ENCODE measurements around the gene CCR2.
"Not testable (repeated sequence)": the region's sequence is repeated elsewhere in the genome, so short reads cannot be mapped to it uniquely, and the experiment has no call there.

CCR2 gene

DNA sequence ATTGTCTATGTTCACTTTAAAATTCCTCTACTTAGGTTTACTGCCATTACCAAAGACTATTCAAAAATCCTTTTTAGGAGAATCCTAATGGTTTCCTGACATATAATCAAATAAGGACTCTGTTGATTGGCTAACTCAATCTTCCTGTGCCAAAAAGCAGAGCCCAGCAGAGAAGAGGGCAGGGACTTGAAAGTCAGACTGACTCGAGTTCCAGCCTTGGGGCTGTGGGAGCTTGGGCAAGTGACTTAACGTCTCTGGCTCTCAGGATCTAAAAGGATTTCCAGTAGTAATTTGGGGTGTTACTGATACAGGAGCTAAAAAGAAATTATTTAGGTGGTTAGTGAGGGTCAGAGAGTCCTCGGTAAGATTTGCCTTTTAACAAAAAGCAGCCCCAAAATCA is 27.7 kb downstream of the CCR2 start:
- DNase-seq = no peak

GRCh38 chr3:46383211-46383950 is 29.5 kb downstream of the CCR2 start:
- peak; percentile 45 for DNase-seq

- peak; percentile 28 for DNase-seq
Measured at GRCh38 chr3:46383951-46384330, 30.0 kb downstream of the CCR2 start.

DNA sequence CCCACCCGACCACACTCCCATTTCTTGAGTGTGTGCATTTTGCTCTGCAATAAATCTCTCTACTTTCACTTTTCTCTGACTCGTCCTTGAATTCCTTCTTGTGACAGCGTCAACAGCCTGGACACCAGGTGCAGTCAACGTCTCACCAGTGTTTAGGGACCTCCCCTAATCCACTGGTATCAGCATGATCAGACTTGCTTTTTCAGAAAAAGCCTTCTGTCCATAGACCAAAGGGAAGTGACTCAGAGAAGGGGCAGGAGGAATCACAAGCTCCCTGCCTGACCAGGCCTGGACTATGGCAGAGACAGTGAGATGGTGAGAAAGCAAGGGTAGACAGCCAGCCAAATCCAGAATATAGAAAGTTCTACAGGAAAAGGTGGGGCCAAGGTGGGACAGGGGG is 32.3 kb downstream of the CCR2 start:
- DNase-seq = peak; percentile 74

GRCh38 chr3:46388847-46389246 is 34.9 kb downstream of the CCR2 start:
- not testable (repeated sequence) for DNase-seq

GRCh38 chr3:46389306-46389705 is 35.4 kb downstream of the CCR2 start:
- DNase-seq = no peak

- not testable (repeated sequence) for DNase-seq
Measured at GRCh38 chr3:46391526-46391925, 37.6 kb downstream of the CCR2 start.

DNA sequence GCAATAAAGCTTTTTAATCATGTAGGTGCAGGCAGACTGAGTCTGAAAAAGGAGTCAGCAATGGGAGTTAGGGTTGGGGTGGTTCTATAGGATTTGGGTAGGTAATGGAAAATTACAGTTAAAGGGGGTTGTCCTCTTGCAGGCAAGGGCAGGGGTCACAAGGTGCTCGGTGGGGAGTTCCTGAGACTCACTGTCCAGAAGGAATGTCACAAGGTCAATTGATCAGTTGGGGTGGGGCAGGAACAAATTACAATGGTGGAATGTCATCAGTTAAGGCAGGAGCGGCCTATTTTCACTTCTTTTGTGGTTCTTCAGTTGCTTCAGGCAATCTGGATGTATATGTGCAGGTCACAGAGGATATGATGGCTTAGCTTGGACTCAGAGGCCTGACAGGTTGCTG is 39.1 kb downstream of the CCR2 start:
- DNase-seq = no peak

- peak; percentile 85 for DNase-seq
Measured at GRCh38 chr3:46393554-46394434, 39.9 kb downstream of the CCR2 start.

DNA sequence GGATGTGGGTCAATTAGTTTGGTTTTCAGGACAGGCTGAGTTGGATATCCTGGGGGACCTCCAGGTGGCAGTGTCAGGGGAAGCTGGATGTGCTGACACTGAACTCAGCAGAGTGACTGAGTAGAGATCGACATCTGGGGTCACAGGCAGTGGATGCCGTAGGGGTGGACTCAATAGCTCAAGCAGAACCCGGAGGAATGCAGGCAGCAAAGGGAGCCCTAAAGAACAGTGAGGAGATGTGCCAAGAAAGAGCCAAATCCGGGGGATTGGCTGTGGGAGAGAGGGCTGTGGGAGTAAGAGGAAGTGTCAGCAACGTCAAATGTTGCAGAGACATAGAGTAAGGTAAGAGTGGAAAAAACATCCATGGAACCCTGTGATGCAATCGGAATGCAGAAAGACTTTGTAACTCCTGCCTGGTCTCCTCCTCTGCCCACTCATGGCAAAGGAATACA is 41.3 kb downstream of the CCR2 start:
- peak; percentile 70 for DNase-seq

DNA sequence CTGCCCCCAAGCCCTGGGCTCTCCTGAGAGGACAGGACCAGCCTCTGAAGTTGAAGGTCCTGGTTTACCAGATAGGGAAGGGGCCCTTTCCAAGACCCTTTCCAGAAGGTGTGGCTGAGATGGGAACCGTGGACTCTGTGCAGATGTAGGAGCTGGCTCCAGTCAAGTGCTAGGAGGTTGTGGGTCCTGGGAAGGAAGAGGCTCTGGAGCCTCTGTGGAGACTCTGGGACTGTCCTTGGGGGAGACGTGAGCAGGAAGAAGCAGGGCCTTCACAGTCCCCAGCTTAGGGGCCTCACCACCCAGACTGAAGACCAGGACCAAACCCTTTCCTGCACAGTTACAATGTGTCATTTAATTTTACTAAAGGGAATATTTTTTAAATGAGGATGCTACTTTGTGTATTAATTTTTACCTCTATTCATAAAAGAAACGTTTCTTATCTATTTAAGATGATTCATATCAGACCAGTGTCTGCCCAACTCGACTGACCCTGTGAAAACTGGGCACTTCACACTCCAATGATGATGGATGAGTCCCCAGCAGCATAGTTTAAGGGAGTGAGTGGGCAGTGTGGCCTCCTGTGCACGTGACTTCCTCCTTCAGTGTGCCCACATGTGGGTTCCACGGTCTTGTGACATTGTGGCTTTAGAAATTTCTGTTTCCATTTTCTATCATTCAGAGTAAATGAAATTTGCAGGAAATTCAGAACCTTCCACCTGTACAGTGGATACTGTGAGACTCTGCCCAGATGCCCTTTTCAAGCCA is 42.0 kb downstream of the CCR2 start:
- DNase-seq = peak; percentile 84

DNA sequence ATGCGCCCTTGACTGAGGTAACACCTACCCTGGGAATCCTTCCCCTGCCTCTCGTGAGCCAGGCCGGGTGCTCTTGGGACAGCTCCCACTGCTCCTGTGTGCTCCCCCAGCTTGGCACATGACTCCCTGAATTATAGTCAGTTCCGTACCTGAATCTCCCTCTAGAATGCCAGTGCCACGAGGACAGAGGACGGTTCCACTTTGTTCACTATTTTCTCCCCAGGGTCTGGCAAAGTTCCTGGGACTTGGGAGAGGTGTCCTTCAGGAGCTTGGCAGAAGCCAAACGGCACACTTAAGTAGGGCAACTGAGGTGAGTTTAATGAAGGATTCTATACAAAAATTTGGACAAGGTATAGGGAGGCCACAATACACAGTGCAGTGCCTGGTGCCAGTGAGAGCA is 43.2 kb downstream of the CCR2 start:
- DNase-seq = no peak

DNA sequence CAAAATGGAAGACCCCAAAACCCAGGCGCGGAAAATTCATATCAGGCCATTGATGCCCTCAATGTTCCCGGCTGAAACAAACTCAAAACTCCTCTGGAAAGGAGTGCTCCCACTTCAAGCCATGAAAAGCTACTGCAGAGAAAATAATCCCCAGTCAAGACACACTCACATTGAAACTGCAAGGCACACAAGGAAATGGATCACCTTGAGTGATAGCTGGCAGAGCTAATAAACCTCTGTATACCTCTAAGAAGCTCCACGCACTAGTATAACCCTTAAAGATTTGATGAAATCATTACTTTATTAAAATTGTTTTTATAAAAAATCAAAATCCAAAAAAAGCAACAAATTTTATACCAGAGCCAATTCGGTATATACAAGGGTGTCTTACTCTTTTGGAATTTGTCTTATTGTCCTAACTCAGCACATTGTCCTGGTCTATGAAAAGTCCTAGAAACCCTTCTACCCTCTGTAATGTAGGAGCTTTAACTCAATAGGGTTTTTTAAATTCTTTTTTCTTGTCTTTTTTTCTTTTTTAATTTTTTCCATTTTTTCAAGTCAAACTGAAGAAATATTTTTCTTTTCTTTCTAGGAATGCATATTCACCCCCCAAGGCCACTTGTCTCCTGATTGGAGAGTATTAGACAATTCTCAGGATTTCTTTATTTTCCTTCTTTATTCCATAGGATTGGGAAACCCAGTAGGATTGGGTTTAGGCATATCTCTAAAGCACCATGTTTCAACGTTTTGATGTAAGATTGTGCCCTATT is 44.5 kb downstream of the CCR2 start:
- DNase-seq = no peak

DNA sequence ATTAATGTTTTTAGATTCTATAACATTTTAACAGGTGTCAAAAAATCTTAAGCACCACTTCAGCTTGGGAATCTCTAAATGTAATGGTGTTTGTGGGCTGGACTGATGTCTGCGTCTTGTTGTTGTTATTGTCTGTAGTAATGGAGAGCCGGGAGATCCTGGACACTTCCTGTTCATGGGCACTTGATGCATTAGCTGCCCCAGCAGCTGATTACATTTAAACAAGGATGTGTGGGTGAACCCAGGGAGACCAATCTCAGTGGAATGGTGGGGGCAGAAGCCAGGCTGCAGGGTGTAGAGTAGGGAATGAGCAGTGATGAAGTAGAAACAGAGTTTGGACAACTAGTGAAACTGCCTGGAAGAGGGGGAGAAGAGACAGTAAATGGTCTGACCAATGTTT is 45.2 kb downstream of the CCR2 start:
- DNase-seq = no peak

DNA sequence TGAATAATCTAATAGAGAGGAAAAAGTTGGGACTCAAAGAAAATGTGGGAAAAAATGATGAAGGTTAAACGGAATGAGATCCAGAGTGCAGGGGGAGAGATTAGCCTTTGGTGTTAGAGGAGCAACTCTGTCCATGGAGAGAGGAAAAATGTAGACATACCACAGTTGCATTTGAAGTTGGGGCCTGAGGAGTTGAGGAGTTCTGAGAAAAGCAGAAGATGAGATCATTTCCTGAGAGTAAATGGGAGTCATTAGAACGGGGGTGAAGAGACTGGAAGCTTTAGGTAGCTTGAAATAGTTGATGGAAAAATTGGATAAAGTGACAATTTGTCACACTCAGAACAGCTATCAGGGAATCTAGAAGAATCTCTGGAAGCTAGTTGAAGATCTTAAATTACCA is 45.6 kb downstream of the CCR2 start:
- peak; percentile 23 for DNase-seq

DNA sequence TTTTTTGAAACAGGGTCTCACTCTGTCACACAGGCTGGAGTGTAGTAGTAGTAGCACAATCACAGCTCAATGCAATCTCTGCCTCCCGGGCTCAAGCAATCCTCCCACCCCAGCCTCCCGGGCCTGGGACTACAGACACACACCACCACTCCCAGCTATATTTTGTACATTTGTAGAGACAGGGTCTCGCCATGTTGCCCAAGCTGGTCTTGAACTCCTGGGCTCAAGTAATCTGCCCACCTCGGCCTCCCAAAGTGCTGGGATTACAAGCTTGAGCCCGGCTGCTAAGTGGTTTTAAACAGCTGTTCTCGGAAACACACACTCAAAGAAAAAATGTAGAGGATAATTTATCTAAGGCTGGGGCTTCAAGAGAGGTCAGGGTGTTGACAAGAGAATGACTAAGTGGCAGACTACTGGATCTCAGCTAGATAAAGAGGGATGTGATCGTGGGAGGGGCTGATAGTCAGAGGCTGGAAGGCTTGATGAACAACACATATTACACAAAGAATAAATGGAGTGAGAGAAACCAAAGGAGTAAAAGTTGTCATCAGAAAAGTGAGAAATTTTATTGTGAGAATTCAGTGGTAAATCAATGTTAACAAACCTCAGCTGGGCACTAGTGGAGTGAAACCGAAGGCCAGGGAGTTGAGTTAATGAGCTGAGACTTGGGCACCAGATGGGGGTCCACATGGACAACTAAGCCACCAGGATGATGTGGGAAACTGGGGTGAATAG is 46.3 kb downstream of the CCR2 start:
- no peak for DNase-seq

GRCh38 chr3:46400846-46401245 is 46.9 kb downstream of the CCR2 start:
- DNase-seq = no peak

GRCh38 chr3:46401579-46401978 is 47.7 kb downstream of the CCR2 start:
- no peak for DNase-seq

DNA sequence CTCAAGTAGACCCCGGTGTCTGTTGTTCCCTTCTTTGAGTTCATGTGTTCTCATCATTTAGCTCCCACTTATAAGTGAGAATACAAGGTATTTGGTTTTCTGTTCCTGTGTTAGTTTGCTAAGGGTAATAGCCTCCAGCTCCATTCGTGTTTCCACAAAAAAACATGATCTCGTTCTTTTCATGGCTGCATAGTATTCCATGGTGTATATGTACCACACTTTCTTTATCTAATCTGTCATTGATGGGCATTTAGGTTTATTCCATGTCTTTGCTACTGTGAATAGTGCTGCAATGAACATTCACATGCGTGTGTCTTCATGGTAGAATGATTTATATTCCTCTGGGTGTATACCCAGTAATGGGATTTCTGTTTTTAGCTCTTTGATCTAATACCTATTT is 49.0 kb downstream of the CCR2 start:
- not testable (repeated sequence) for DNase-seq

- no peak for DNase-seq
Measured at GRCh38 chr3:46405301-46406019, 51.5 kb downstream of the CCR2 start.

- peak; percentile 63 for DNase-seq
Measured at GRCh38 chr3:46406443-46406787, 52.5 kb downstream of the CCR2 start.

All from MV-4-11 (cell line).